HepG2 (cell line): ENCODE results near the gene FALEC. TPM values are rescaled to one million over a fixed set of nuclear protein-coding genes. Genes with fewer than 3 reads are reported as not detected.

Experiments
- GATAD1 ChIP-seq: IDR thresholded peaks from 2 replicates; pipeline ENCODE4 v1.6.1; 2016; ENCODE audit warnings: missing genetic modification reagents, missing compliant biosample characterization
- HOXA3 ChIP-seq: sonication (generic); formaldehyde crosslinking; IDR thresholded peaks from 2 replicates; pipeline ENCODE4 v1.5.0; 2020; ENCODE audit warnings: missing genetic modification reagents
- KMT2A ChIP-seq: sonication (generic); formaldehyde crosslinking; IDR thresholded peaks from 2 replicates; pipeline ENCODE4 v1.4.0; 2020; ENCODE audit warnings: missing genetic modification reagents
- ZNF441 ChIP-seq: sonication (generic); formaldehyde crosslinking; IDR thresholded peaks from 2 replicates; pipeline ENCODE4 v1.7.0; 2021; ENCODE audit warnings: missing genetic modification reagents, borderline replicate concordance
- ZNF629 ChIP-seq: sonication (generic); formaldehyde crosslinking; conservative IDR thresholded peaks from 2 replicates; pipeline ENCODE4 v1.5.0; 2020; ENCODE audit warnings: missing genetic modification reagents
- ZSCAN22 ChIP-seq: sonication (generic); formaldehyde crosslinking; IDR thresholded peaks from 2 replicates; pipeline ENCODE4 v1.4.0; 2020; ENCODE audit warnings: mild to moderate bottlenecking, missing genetic modification reagents
- polyA plus RNA-seq, 8 experiments: library from polyadenylated mRNA; depleted of rRNA in 3 of 8; stranded (reverse) in 7 of 8; unstranded in 1 of 8; fragments of >200 nt; fragmentation: Illumina TruSeq in 4 of 8; extraction: Trizol in 4 of 8; gene quantifications; 2 replicates each; pipeline versions ENCODE4 v1.2.1 to v1.2.3, GENCODE V29; 2011 to 2016; ENCODE audit warnings: low read depth in 4 of 8, missing spikeins in 1 of 8, mixed read lengths in 1 of 8; ENCODE audit not compliant: insufficient read depth in 1 of 8
- total RNA-seq, 5 experiments: library from RNA; depleted of rRNA; stranded (reverse); fragments of >200 nt; fragmentation: Illumina TruSeq; extraction: Trizol; gene quantifications; 2 replicates each; pipeline ENCODE4 v1.2.3, GENCODE V29; 2016; ENCODE audit warnings: low read depth in 1 of 5
- TF ChIP-seq, protein P1 (sequence below): sonication (generic); formaldehyde crosslinking; IDR thresholded peaks from 2 replicates; pipeline ENCODE4 v1.9.0; 2021; ENCODE audit warnings: mild to moderate bottlenecking, missing genetic modification reagents
- TF ChIP-seq, protein P2 (sequence below): IDR thresholded peaks from 2 replicates; pipeline ENCODE4 v1.6.1; 2016; ENCODE audit warnings: low read depth, control low read depth
- TF ChIP-seq, protein P3 (sequence below): sonication (generic); formaldehyde crosslinking; IDR thresholded peaks from 2 replicates; pipeline ENCODE4 v1.8.0; 2022; ENCODE audit warnings: mild to moderate bottlenecking, missing genetic modification reagents, moderate library complexity
- TF ChIP-seq, protein P4 (sequence below): sonication (generic); formaldehyde crosslinking; IDR thresholded peaks from 2 replicates; pipeline ENCODE4 v1.8.0; 2022; ENCODE audit warnings: missing genetic modification reagents, mild to moderate bottlenecking, borderline replicate concordance
- TF ChIP-seq, protein P5 (sequence below): sonication (generic); formaldehyde crosslinking; IDR thresholded peaks from 2 replicates; pipeline ENCODE4 v1.5.1; 2020; ENCODE audit warnings: mild to moderate bottlenecking, missing genetic modification reagents, moderate library complexity
- TF ChIP-seq, protein P6 (sequence below): sonication (generic); formaldehyde crosslinking; IDR thresholded peaks from 2 replicates; pipeline ENCODE4 v1.5.0; 2020; ENCODE audit warnings: mild to moderate bottlenecking, missing genetic modification reagents

FALEC gene
- total and polyA plus RNA-seq, 2 of the 13 experiments (the other 11 are each of a cell fraction or from before 2014, with no cell fraction given), result 0.33 to 0.71 TPM

DNA sequence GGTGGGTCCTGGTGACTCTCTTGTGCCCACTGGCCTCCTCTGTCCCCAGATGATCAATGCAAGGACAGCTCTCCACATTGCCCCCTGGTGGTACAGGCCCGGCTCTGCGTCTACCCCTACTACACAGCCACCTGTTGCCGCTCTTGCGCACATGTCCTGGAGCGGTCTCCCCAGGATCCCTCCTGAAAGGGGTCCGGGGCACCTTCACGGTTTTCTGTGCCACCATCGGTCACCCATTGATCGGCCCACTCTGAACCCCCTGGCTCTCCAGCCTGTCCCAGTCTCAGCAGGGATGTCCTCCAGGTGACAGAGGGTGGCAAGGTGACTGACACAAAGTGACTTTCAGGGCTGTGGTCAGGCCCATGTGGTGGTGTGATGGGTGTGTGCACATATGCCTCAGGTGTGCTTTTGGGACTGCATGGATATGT, 44.5 kb downstream of the FALEC start (continued):
- TF ChIP-seq, protein P1, sequence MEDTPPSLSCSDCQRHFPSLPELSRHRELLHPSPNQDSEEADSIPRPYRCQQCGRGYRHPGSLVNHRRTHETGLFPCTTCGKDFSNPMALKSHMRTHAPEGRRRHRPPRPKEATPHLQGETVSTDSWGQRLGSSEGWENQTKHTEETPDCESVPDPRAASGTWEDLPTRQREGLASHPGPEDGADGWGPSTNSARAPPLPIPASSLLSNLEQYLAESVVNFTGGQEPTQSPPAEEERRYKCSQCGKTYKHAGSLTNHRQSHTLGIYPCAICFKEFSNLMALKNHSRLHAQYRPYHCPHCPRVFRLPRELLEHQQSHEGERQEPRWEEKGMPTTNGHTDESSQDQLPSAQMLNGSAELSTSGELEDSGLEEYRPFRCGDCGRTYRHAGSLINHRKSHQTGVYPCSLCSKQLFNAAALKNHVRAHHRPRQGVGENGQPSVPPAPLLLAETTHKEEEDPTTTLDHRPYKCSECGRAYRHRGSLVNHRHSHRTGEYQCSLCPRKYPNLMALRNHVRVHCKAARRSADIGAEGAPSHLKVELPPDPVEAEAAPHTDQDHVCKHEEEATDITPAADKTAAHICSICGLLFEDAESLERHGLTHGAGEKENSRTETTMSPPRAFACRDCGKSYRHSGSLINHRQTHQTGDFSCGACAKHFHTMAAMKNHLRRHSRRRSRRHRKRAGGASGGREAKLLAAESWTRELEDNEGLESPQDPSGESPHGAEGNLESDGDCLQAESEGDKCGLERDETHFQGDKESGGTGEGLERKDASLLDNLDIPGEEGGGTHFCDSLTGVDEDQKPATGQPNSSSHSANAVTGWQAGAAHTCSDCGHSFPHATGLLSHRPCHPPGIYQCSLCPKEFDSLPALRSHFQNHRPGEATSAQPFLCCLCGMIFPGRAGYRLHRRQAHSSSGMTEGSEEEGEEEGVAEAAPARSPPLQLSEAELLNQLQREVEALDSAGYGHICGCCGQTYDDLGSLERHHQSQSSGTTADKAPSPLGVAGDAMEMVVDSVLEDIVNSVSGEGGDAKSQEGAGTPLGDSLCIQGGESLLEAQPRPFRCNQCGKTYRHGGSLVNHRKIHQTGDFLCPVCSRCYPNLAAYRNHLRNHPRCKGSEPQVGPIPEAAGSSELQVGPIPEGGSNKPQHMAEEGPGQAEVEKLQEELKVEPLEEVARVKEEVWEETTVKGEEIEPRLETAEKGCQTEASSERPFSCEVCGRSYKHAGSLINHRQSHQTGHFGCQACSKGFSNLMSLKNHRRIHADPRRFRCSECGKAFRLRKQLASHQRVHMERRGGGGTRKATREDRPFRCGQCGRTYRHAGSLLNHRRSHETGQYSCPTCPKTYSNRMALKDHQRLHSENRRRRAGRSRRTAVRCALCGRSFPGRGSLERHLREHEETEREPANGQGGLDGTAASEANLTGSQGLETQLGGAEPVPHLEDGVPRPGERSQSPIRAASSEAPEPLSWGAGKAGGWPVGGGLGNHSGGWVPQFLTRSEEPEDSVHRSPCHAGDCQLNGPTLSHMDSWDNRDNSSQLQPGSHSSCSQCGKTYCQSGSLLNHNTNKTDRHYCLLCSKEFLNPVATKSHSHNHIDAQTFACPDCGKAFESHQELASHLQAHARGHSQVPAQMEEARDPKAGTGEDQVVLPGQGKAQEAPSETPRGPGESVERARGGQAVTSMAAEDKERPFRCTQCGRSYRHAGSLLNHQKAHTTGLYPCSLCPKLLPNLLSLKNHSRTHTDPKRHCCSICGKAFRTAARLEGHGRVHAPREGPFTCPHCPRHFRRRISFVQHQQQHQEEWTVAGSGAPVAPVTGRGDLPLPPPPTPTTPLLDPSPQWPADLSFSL (CRISPR knock-in tag), result no peak
- TF ChIP-seq, protein P2, sequence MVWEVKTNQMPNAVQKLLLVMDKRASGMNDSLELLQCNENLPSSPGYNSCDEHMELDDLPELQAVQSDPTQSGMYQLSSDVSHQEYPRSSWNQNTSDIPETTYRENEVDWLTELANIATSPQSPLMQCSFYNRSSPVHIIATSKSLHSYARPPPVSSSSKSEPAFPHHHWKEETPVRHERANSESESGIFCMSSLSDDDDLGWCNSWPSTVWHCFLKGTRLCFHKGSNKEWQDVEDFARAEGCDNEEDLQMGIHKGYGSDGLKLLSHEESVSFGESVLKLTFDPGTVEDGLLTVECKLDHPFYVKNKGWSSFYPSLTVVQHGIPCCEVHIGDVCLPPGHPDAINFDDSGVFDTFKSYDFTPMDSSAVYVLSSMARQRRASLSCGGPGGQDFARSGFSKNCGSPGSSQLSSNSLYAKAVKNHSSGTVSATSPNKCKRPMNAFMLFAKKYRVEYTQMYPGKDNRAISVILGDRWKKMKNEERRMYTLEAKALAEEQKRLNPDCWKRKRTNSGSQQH (CRISPR knock-in tag), result no peak
- TF ChIP-seq, protein P3, sequence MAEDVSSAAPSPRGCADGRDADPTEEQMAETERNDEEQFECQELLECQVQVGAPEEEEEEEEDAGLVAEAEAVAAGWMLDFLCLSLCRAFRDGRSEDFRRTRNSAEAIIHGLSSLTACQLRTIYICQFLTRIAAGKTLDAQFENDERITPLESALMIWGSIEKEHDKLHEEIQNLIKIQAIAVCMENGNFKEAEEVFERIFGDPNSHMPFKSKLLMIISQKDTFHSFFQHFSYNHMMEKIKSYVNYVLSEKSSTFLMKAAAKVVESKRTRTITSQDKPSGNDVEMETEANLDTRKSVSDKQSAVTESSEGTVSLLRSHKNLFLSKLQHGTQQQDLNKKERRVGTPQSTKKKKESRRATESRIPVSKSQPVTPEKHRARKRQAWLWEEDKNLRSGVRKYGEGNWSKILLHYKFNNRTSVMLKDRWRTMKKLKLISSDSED (CRISPR knock-in tag), result no peak
- TF ChIP-seq GATAD1 (CRISPR knock-in tag) (0 out of 2 replicates have a peak, but pooled peaks have one; percentile 9), ZSCAN22 (CRISPR knock-in tag) (no peak), KMT2A (CRISPR knock-in tag) (no peak), HOXA3 (CRISPR knock-in tag) (peak; percentile 34; the same call in 1 of the 2 replicates), ZNF441 (CRISPR knock-in tag) (no peak), ZNF629 (CRISPR knock-in tag) (no peak)
- TF ChIP-seq, protein P4, sequence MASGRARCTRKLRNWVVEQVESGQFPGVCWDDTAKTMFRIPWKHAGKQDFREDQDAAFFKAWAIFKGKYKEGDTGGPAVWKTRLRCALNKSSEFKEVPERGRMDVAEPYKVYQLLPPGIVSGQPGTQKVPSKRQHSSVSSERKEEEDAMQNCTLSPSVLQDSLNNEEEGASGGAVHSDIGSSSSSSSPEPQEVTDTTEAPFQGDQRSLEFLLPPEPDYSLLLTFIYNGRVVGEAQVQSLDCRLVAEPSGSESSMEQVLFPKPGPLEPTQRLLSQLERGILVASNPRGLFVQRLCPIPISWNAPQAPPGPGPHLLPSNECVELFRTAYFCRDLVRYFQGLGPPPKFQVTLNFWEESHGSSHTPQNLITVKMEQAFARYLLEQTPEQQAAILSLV (CRISPR knock-in tag), result peak; percentile 42; the same call in 1 of the 2 replicates
- TF ChIP-seq, protein P5, sequence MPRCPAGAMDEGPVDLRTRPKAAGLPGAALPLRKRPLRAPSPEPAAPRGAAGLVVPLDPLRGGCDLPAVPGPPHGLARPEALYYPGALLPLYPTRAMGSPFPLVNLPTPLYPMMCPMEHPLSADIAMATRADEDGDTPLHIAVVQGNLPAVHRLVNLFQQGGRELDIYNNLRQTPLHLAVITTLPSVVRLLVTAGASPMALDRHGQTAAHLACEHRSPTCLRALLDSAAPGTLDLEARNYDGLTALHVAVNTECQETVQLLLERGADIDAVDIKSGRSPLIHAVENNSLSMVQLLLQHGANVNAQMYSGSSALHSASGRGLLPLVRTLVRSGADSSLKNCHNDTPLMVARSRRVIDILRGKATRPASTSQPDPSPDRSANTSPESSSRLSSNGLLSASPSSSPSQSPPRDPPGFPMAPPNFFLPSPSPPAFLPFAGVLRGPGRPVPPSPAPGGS (CRISPR knock-in tag), result 0 out of 2 replicates have a peak, but pooled peaks have one; percentile 22
- TF ChIP-seq, protein P6, sequence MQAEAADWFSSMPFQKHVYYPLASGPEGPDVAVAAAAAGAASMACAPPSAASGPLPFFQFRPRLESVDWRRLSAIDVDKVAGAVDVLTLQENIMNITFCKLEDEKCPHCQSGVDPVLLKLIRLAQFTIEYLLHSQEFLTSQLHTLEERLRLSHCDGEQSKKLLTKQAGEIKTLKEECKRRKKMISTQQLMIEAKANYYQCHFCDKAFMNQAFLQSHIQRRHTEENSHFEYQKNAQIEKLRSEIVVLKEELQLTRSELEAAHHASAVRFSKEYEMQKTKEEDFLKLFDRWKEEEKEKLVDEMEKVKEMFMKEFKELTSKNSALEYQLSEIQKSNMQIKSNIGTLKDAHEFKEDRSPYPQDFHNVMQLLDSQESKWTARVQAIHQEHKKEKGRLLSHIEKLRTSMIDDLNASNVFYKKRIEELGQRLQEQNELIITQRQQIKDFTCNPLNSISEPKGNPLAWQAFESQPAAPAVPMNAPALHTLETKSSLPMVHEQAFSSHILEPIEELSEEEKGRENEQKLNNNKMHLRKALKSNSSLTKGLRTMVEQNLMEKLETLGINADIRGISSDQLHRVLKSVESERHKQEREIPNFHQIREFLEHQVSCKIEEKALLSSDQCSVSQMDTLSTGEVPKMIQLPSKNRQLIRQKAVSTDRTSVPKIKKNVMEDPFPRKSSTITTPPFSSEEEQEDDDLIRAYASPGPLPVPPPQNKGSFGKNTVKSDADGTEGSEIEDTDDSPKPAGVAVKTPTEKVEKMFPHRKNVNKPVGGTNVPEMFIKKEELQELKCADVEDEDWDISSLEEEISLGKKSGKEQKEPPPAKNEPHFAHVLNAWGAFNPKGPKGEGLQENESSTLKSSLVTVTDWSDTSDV, result no peak
